Progenitor cell of endocrine pancreas (in vitro differentiated cells): ENCODE results near the gene STK10. TPM values are rescaled to one million over a fixed set of nuclear protein-coding genes. Genes with fewer than 3 reads are reported as not detected.

Experiments used
- DNase-seq: peaks from one replicate; pipeline ENCODE4 v3.0.0; 2021; ENCODE audit warnings: low spot score; ENCODE audit not compliant: unreplicated experiment
- H3K27ac Mint-ChIP-seq: 2 replicates; pipeline ENCODE4 v1.8.0; 2021; ENCODE audit warnings: mild to moderate bottlenecking, moderate library complexity, mixed read lengths
- H3K27me3 Mint-ChIP-seq: 2 replicates; pipeline ENCODE4 v1.8.0; 2021; ENCODE audit warnings: mixed read lengths
- H3K36me3 Mint-ChIP-seq: 2 replicates; pipeline ENCODE4 v1.8.0; 2022; ENCODE audit warnings: mixed read lengths; ENCODE audit not compliant: insufficient read depth
- H3K4me1 Mint-ChIP-seq: 2 replicates; pipeline ENCODE4 v1.8.0; 2021; ENCODE audit warnings: low read depth, mixed read lengths
- H3K4me3 Mint-ChIP-seq: 2 replicates; pipeline ENCODE4 v1.8.0; 2021; ENCODE audit warnings: low read depth, mild to moderate bottlenecking, moderate library complexity, mixed read lengths
- H3K9me3 Mint-ChIP-seq: 2 replicates; pipeline ENCODE4 v1.8.0; 2021; ENCODE audit warnings: low read depth, mixed read lengths
- total RNA-seq: library from RNA; stranded (reverse); gene quantifications from 2 replicates; pipeline ENCODE4 v1.2.1, GENCODE V29; 2021
- TF ChIP-seq, protein P1 (sequence below): fragments of 200-600 bp; sonication (generic); IDR thresholded peaks from one replicate; pipeline ENCODE4 v1.5.0; 2021; ENCODE audit warnings: antibody characterized with exemption, mild to moderate bottlenecking; ENCODE audit not compliant: unreplicated experiment

Gene STK10
- total RNA-seq, 1 donor from 2014 or later = 18.1 TPM

DNA sequence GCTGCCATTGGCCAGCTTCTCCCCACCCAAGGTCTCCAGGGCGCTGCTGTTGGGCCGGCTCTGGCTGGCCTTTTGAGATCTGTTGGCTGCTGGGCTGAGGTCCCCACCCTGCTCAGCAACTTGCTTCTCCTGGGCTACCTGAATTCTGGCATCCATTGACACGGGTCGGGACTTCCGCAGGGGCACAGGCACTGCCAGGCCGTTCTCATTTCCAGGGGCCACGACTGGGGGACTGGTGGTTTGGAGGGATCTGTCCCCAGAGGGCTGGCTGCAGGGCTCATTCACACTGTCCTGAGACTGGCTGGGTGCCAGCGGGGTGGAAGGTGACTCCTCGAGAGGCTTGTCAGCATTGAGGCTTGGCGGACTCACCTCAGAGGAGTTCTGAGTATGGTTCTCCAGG, 94.5 kb downstream of the STK10 start:
- Mint-ChIP-seq H3K4me3 (no peak overlapping the region), H3K4me1 (peaks cover 1% of the 10 kb centered on the region), H3K36me3 (peaks cover 1% of the 10 kb centered on the region), H3K9me3 (no peaks in the 10 kb centered on the region), H3K27me3 (no peaks in the 10 kb centered on the region), H3K27ac (no peak overlapping the region)
- no peak for DNase-seq
- TF ChIP-seq, protein P1, sequence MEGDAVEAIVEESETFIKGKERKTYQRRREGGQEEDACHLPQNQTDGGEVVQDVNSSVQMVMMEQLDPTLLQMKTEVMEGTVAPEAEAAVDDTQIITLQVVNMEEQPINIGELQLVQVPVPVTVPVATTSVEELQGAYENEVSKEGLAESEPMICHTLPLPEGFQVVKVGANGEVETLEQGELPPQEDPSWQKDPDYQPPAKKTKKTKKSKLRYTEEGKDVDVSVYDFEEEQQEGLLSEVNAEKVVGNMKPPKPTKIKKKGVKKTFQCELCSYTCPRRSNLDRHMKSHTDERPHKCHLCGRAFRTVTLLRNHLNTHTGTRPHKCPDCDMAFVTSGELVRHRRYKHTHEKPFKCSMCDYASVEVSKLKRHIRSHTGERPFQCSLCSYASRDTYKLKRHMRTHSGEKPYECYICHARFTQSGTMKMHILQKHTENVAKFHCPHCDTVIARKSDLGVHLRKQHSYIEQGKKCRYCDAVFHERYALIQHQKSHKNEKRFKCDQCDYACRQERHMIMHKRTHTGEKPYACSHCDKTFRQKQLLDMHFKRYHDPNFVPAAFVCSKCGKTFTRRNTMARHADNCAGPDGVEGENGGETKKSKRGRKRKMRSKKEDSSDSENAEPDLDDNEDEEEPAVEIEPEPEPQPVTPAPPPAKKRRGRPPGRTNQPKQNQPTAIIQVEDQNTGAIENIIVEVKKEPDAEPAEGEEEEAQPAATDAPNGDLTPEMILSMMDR = no peak

DNA sequence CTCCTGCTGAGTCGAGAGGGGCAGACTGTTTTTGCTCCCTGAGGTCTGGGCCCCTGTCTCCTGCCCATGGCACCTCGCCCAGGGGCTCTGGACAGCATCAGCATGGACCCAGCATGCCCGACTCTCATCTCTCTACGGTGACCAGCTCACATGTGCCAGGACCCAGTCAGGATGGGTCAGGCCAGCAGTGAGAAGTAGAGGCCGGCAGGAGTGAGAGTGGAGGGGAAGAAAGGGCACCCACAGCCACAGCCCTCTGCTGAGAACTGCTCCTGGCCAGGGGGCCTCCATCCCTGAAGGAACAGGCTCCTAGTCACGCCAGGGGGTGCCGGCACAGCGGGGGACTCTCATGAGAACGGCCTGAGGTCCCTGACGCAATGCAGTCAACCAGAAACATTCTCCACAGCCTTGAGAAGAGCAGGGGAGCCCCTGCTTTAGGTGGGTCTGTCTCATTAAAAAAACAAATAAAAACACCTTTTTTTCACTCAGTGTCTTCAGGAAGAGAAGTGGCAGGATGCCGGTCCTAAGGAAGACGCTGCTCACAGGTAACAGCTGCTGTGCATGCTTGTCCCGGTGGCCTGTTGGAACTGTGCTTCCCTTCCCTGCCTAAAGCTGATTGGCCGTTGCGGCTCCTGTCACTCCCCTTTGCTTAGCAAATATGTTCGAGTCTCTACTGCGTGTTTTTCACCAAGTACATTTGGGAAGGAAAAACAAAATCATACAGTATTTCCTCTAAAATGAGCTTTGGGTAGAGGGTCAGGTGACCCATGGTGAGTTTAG, 95.9 kb downstream of the STK10 start:
- H3K4me1 Mint-ChIP-seq = no peaks in the 10 kb centered on the region
- H3K9me3 Mint-ChIP-seq = no peaks in the 10 kb centered on the region
- no peaks in the 10 kb centered on the region for H3K27me3 Mint-ChIP-seq
- no peak for DNase-seq
- H3K4me3 Mint-ChIP-seq = no peak overlapping the region
- peaks cover 1% of the 10 kb centered on the region for H3K36me3 Mint-ChIP-seq
- no peak overlapping the region for H3K27ac Mint-ChIP-seq
- TF ChIP-seq, protein P1 = no peak

DNA sequence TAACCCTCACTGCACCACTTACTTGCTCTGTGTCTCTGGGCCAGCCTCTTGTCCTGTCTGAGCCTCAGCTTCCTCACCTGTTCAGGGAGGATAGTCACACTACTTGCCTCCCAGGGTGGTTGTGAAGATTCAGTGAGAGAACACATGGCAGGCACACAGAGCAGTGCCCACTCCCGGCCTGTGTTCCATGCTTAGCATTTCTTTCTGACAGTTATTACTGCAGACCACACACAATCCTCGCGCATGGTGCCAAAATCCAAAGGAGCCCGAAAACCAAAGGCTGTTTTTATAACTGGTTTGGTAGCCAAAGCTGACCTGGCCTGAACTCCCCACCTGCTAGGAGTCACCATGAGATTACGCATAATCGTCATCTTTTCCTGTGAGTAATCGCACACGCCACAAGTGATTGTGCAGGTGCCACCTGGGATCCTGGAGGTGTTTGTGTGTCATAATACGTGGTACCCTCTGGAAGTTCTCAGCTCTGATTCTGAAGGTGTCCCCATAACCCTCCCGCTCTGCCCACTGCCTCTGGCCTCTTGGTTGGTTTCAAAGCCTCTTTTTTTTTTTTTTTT, 97.0 kb downstream of the STK10 start:
- H3K36me3 Mint-ChIP-seq = peaks cover 1% of the 10 kb centered on the region
- no peaks in the 10 kb centered on the region for H3K4me1 Mint-ChIP-seq
- no peaks in the 10 kb centered on the region for H3K27me3 Mint-ChIP-seq
- no peak overlapping the region for H3K27ac Mint-ChIP-seq
- TF ChIP-seq, protein P1 = no peak
- H3K9me3 Mint-ChIP-seq = no peaks in the 10 kb centered on the region
- H3K4me3 Mint-ChIP-seq = no peak overlapping the region
- DNase-seq = no peak

DNA sequence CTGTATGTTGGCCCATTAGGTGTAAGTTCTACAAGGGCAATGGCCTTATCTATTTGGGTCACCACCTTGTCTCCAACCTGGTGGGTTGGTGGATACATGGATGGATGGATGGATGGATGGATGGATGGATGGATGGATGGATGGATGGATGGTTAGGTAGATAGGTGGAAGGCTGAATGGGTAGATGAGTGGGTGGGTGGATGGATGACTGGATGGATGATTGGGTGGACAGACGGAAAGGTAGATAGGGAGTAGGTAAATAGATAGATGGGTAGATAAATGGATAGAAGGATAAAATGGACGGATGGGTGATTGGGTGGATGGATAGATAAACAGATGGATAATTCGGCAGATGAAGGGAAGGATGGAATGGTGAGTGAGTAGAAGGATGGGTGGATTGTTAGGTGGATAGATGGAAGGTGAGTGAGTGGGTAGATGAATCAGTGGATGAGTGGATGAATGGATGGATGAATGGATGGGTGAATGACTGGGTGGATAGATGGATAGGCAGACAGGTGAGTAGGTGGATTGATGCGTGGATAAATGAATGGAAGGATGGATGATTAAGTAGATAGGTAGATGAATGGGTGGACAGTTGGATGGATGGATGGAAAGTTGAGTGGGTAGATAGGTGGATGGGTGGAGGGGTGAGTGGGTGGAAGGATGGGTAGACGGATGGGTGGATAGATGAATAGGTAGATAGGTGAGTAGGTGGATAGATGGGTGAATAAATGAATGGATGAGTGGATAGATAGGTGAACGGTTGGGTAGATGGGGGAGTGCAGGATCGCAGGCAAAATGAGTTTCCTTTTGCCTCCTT, 98.5 kb downstream of the STK10 start:
- Mint-ChIP-seq H3K4me3 (no peak overlapping the region), H3K36me3 (peaks cover 1% of the 10 kb centered on the region)

DNA sequence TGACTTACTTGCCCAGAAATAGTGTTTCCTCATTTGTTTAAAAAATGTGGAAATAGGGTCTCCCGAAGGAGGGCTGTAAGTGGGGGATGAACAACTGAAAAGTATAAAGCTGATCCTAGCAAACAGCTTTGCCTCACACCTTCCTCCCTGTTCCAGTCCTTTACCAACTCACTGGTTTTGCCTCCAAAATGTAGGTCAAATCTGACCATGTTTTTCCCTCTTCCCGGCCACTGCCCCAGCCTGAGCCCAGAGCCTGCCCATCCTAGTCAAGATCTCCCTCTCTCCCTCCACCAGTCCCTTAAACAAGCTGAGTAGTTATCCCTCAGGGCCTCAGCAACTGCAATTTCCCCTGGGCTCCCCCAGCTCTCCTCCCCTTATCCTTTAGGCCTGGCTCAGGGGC, 99.2 kb downstream of the STK10 start:
- Mint-ChIP-seq H3K9me3 (no peaks in the 10 kb centered on the region), H3K36me3 (peaks cover 1% of the 10 kb centered on the region), H3K4me3 (no peak overlapping the region), H3K27me3 (no peaks in the 10 kb centered on the region), H3K4me1 (no peaks in the 10 kb centered on the region), H3K27ac (no peak overlapping the region)
- DNase-seq = no peak
- TF ChIP-seq, protein P1 = no peak

More for the DNA sequence above, 98.5 kb downstream of the STK10 start:
- Mint-ChIP-seq H3K4me1 (no peaks in the 10 kb centered on the region), H3K9me3 (no peaks in the 10 kb centered on the region), H3K27me3 (no peaks in the 10 kb centered on the region), H3K27ac (no peak overlapping the region)
- TF ChIP-seq, protein P1 = no peak
- DNase-seq = no peak
